Measurements from ENCODE around the gene SPHK1.

The SPHK1 gene

GRCh38 chr17:76365256-76365903 is 19.0 kb upstream of the SPHK1 start:
- DNase-seq: no peak

- no peak for DNase-seq
Observed at GRCh38 chr17:76366247-76366646, 18.2 kb upstream of the SPHK1 start.

GRCh38 chr17:76367642-76368041 is 16.8 kb upstream of the SPHK1 start:
- DNase-seq: no peak

- no peak for DNase-seq
Observed at GRCh38 chr17:76368545-76368944, 15.9 kb upstream of the SPHK1 start.

GRCh38 chr17:76369379-76369778 is 15.0 kb upstream of the SPHK1 start:
- no peak for DNase-seq

GRCh38 chr17:76369804-76370203 is 14.6 kb upstream of the SPHK1 start:
- DNase-seq: no peak

GRCh38 chr17:76370261-76370993 is 14.0 kb upstream of the SPHK1 start:
- no peak for DNase-seq

GRCh38 chr17:76371656-76372628 is 12.5 kb upstream of the SPHK1 start:
- DNase-seq: no peak

- DNase-seq: no peak
Observed at GRCh38 chr17:76376318-76377133, 7.9 kb upstream of the SPHK1 start.

- no peak for DNase-seq
Observed at GRCh38 chr17:76378548-76379274, 5.7 kb upstream of the SPHK1 start.

- no peak for DNase-seq
Observed at GRCh38 chr17:76379275-76379641, 5.2 kb upstream of the SPHK1 start.

GRCh38 chr17:76379646-76380376 is 4.6 kb upstream of the SPHK1 start:
- no peak for DNase-seq

- DNase-seq: no peak
Observed at GRCh38 chr17:76381633-76382350, 2.6 kb upstream of the SPHK1 start.

- no peak for DNase-seq
Observed at GRCh38 chr17:76382351-76382802, 2.0 kb upstream of the SPHK1 start.

GRCh38 chr17:76382803-76383545 is 1.4 kb upstream of the SPHK1 start:
- no peak for DNase-seq

- DNase-seq: no peak
Observed at GRCh38 chr17:76383546-76384221, 725 bp upstream of the SPHK1 start.

GRCh38 chr17:76384987-76385891 is 830 bp downstream of the SPHK1 start:
- no peak for DNase-seq

All from NCI-H1436 treated with DMSO at 0.1 percent for 48 hours (cell line).